Measurements from ENCODE around the gene CMSS1. TPM values are rescaled to one million over a fixed set of nuclear protein-coding genes. Genes with fewer than 3 reads are reported as not detected.

CMSS1 gene
- total RNA-seq, 6 experiments from 2014 or later = 10.1 to 14.6 (median 11.6) TPM

GRCh38 chr3:99891610-99892285, 74.1 kb downstream of the CMSS1 start:
- ATAC-seq (peak in 1 of 4 donors; percentile 60), DNase-seq (no peak)
- Histone ChIP-seq H3K27me3 (no peaks in the 10 kb centered on the region), H3K4me3 (no peak overlapping the region), H3K9me3 (no peaks in the 10 kb centered on the region), H3K4me1 (no peaks in the 10 kb centered on the region), H3K36me3 (no peaks in the 10 kb centered on the region), H3K27ac (no peak overlapping the region)
- TF ChIP-seq, protein P1, sequence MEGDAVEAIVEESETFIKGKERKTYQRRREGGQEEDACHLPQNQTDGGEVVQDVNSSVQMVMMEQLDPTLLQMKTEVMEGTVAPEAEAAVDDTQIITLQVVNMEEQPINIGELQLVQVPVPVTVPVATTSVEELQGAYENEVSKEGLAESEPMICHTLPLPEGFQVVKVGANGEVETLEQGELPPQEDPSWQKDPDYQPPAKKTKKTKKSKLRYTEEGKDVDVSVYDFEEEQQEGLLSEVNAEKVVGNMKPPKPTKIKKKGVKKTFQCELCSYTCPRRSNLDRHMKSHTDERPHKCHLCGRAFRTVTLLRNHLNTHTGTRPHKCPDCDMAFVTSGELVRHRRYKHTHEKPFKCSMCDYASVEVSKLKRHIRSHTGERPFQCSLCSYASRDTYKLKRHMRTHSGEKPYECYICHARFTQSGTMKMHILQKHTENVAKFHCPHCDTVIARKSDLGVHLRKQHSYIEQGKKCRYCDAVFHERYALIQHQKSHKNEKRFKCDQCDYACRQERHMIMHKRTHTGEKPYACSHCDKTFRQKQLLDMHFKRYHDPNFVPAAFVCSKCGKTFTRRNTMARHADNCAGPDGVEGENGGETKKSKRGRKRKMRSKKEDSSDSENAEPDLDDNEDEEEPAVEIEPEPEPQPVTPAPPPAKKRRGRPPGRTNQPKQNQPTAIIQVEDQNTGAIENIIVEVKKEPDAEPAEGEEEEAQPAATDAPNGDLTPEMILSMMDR (IDR thresholded peaks at IDR 0.05) = no peak
- no peak for TF ChIP-seq POLR2A (IDR thresholded peaks at IDR 0.05)
- intact Hi-C loops (cut with DNase I) = no loop called here
- 84% methylated on average over 2 of the region's 2 CpGs for WGBS (ENCODE audit: insufficient coverage, low coverage, low lambda C conversion rate, missing lambda C conversion rate)

DNA sequence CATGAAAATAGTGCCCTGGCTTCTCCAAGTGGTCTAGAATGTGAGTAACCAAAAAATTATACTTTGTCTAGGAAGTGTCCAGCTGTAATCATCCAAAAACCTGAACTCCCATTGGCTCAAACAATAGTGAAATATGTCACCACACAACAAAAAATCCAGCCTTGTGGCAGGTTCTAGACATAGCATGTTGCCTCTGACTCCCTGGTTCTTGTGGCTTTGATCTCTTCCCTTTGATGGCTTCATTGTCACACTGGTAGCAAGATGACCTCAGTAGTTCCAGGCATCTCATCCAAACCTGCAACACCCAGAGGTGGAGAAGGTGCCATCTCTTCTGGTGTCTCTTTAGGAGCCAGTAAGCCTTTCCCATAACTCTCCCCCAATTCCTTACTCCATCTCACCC, 74.7 kb downstream of the CMSS1 start:
- Histone ChIP-seq H3K27ac (no peak overlapping the region), H3K9me3 (no peaks in the 10 kb centered on the region), H3K4me3 (no peak overlapping the region), H3K27me3 (no peaks in the 10 kb centered on the region), H3K36me3 (no peaks in the 10 kb centered on the region), H3K4me1 (no peaks in the 10 kb centered on the region)
- no peak for TF ChIP-seq POLR2A (IDR thresholded peaks at IDR 0.05)
- TF ChIP-seq, protein P1 (IDR thresholded peaks at IDR 0.05) = no peak
- intact Hi-C loops (cut with DNase I) = no loop called here
- ATAC-seq (no peak), DNase-seq (no peak)

DNA sequence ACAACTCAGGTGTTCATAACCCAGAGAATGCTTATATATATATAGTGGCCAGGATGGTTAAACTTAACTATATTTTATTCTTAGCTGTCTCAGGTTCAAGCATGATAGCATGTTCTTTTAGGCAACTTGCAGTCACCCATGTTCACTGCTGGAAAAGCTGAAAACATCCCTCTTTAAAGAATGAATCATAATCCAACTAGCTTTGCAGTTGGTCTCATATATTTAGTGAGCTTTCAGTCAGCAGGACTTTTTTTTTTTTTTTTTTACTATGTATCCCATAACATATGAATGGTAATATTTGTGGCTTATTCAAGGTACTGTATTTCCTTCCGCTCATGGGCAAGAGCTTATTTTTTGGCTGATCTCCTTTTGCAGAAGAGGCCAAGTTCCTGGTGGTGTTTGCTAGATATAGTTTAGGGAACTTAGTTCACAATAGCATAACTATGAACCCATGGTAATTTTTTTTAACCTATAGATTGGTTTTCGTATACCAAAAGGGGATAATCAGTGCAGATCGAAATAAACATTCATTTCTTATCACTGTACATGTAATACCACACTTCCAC, 77.6 kb downstream of the CMSS1 start:
- ATAC-seq = peak in 1 of 4 donors; percentile 36
- no peaks in the 10 kb centered on the region for H3K27me3 ChIP-seq
- no peak overlapping the region for H3K27ac ChIP-seq
- 71% methylated on average over 3 of the region's 3 CpGs for WGBS (ENCODE audit: insufficient coverage, low coverage, low lambda C conversion rate, missing lambda C conversion rate)
- H3K36me3 ChIP-seq = no peaks in the 10 kb centered on the region
- no peak overlapping the region for H3K4me3 ChIP-seq
- intact Hi-C loops (cut with DNase I) = no loop called here
- DNase-seq = no peak
- no peaks in the 10 kb centered on the region for H3K4me1 ChIP-seq
- TF ChIP-seq POLR2A (IDR thresholded peaks at IDR 0.05) = no peak
- TF ChIP-seq, protein P1 (IDR thresholded peaks at IDR 0.05) = no peak
- no peaks in the 10 kb centered on the region for H3K9me3 ChIP-seq

GRCh38 chr3:99895703-99896441, 78.2 kb downstream of the CMSS1 start:
- no peaks in the 10 kb centered on the region for H3K27me3 ChIP-seq
- no peaks in the 10 kb centered on the region for H3K36me3 ChIP-seq
- peaks cover 0 to under 1% (median 0%) of the 10 kb centered on the region in 4 donors for H3K4me1 ChIP-seq
- DNase-seq (no peak), ATAC-seq (peak; percentile 44 to 72 (median 54))
- TF ChIP-seq, protein P1 (IDR thresholded peaks at IDR 0.05) = no peak
- TF ChIP-seq POLR2A (IDR thresholded peaks at IDR 0.05) = no peak
- H3K4me3 ChIP-seq = no peak overlapping the region
- intact Hi-C loops (cut with DNase I) = no loop called here
- peak overlapping the region in 1 of 3 donors; percentile 6 for H3K27ac ChIP-seq
- WGBS (ENCODE audit: insufficient coverage, low coverage, low lambda C conversion rate, missing lambda C conversion rate) = 57% methylated on average over 2 of the region's 2 CpGs
- H3K9me3 ChIP-seq = no peaks in the 10 kb centered on the region

Measured in right lobe of liver (tissue), 6 donors.